AG09319 (cell line): ENCODE results near the gene SUPT7L.

Experiments
- DNase-seq: peaks from one replicate; pipeline ENCODE4 v3.0.0-alpha.2; 2010; ENCODE audit warnings: low read depth; ENCODE audit errors: extremely low read depth
- TF ChIP-seq, protein P1 (sequence below): IDR thresholded peaks from 2 replicates; pipeline ENCODE4 v1.5.1; 2011; ENCODE audit warnings: low read depth, mild to moderate bottlenecking, inconsistent platforms, low read length, moderate library complexity

Gene SUPT7L

DNA sequence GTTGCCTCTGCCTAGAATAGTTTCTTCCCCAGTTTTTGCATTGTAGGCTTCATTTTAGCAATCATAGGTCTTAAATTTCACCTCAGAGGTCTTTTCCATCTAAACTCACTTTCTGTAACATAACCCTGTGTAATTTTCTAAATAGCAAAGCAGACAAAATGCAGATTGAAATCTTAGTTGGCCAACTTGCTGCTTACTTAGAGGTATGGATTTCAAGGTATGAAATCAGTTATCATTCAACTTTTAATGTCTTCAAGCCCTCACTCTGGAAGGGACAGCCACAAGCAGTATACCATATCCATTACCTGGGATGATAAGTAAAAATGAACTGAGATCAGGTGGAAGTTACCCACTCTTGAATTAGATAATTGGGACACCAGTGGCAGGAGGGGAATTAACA is 38.5 kb downstream of the SUPT7L start:
- no peak for DNase-seq

DNA sequence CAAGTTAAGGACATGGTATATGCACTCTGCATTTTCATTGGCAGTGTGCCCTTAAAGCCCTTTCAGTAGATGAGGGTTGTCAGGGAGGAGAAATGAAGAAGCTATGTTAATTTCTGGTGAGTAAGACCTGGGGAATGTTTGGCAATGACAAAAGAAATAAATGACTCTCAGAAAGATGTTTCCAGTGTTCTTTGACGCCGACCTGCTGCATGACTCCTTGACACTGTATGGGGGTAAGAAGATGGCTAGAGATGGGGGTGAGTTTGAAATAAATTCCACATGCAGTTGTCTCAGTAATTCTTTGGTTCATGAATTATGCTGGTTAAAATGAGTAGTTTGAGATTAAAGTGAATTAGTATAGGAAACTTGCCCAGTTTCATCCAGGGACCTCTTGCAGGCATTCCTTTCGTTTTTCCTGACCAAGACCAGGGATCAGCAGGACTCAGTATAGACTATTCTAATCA is 40.5 kb downstream of the SUPT7L start:
- TF ChIP-seq, protein P1, sequence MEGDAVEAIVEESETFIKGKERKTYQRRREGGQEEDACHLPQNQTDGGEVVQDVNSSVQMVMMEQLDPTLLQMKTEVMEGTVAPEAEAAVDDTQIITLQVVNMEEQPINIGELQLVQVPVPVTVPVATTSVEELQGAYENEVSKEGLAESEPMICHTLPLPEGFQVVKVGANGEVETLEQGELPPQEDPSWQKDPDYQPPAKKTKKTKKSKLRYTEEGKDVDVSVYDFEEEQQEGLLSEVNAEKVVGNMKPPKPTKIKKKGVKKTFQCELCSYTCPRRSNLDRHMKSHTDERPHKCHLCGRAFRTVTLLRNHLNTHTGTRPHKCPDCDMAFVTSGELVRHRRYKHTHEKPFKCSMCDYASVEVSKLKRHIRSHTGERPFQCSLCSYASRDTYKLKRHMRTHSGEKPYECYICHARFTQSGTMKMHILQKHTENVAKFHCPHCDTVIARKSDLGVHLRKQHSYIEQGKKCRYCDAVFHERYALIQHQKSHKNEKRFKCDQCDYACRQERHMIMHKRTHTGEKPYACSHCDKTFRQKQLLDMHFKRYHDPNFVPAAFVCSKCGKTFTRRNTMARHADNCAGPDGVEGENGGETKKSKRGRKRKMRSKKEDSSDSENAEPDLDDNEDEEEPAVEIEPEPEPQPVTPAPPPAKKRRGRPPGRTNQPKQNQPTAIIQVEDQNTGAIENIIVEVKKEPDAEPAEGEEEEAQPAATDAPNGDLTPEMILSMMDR, result no peak
- peak; percentile 41 for DNase-seq

More for the DNA sequence above, 38.5 kb downstream of the SUPT7L start:
- TF ChIP-seq, protein P1, result no peak

DNA sequence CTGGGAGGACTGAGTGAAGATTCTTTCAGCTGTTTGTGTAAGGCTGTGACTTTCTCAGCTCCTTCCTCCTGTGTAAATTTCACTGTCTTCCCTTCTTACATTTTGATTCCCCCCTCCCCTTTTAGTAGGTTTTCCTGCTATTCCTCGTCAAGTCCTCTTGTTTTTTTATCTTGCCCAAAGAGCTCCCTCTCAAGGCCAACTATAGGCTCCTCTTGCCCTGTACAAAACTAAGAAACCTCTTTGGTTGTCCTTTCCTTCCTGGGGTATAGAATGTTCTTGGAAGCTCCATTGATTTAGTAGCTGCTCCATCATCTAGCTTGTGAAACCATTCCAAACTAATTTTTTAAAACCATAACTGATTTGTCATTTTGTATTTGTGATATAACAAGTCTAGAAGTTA is 41.9 kb downstream of the SUPT7L start:
- TF ChIP-seq, protein P1, result no peak
- no peak for DNase-seq

DNA sequence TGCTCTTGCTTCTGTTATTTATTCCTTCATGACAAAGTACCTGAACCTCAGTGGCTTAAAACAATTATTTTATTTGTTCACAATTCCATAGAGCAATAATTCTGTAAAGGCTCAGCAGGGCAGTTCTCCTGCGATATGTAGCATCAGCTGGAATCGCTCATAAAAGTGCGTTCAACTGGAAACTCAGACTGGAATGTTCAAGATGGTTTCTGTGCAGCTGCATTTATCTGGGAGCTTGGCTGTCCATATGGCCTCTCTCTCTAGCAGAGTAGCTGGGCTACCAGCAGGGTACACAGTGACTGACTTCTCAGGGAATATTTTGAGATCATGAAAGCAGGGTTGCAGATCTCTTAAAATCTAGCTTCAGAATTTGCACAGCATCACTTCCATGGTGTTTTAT is 48.1 kb downstream of the SUPT7L start:
- no peak for DNase-seq
- TF ChIP-seq, protein P1, result no peak

DNA sequence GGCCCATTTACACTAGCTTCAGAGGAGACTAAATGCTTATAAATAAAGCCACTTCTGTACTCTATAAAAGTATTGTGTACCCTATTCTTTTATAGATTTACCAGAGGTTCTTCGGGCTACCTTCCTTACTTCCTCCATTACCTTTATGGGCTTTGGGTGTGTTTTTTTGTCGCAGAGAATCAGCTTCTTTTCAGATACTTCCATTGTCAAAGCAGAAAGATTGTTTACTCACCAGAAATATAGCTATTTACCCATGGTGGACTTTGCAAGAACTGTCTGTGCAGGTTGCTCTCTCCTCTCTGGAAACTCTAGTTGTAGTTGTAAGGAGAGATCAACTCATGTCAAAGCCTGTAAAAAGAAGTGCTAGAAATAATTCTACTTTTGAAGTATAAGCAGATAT is 49.4 kb downstream of the SUPT7L start:
- DNase-seq, result no peak

DNA sequence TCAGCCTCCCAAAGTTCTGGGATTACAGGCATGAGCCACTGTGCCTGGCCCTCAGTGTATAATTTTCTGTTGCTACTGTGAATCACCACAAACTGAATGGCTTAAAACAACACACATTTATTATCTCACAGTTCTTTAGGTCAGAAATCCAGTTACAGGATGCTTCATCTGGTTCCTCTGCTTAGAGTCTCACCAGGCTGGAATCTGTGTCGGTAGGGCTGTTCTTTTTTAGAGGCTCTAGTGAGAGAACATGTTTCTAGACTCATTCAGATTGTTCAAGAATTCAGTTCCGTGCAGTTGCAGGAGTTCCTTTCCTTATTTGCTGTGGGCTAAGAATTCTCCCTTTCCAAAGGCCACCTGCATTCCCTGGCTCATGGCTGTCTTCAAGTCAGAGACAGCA is 56.8 kb downstream of the SUPT7L start:
- no peak for DNase-seq
- TF ChIP-seq, protein P1, result no peak

More for the DNA sequence above, 49.4 kb downstream of the SUPT7L start:
- TF ChIP-seq, protein P1, result no peak
